ENCODE measurements around the gene VWF. TPM values are rescaled to one million over a fixed set of nuclear protein-coding genes. Genes with fewer than 3 reads are reported as not detected.

VWF gene
- total RNA-seq, 1 experiment from 2014 or later, result under 0.01 TPM

DNA sequence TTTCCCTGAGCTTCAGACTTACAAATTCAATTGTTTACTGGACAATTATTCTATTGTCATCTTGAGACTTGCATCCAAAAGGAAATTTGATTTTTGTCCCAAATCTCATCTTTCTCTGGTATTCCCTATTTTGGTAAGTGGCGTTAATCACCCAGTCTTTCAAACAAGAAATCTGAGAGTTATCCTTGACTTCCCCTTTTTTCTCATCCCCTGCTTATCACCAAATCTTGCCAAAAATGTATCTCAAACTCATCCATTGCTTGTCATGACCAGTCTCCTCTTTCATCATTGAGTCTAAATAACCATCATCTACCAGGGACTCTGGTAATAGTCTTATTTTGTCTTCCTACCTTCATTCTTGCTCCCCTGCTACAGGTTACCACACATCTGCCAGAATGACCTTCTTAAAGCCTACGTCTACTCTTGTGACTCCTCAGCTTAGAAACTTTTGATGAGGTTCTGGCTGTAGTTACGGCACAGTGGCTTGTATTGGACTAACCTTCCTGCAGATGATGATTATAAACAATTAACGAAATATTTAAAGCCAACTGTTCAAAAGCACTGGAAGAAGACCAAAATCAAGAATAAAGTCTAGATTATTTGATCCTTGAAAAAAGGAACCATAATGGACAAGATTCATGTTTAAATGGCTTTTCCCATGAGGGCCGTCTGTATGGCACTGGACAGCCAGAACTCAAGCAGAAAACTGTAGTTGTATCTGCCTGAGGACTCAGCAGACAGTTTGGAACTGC lies 170.5 kb downstream of the VWF start:
- DNase-seq (ENCODE audit: low read depth), result no peak

GRCh38 chr12:5952031-5952430 lies 172.4 kb downstream of the VWF start:
- DNase-seq (ENCODE audit: low read depth), result no peak

GRCh38 chr12:5948696-5949095 lies 175.8 kb downstream of the VWF start:
- DNase-seq (ENCODE audit: low read depth), result no peak

DNA sequence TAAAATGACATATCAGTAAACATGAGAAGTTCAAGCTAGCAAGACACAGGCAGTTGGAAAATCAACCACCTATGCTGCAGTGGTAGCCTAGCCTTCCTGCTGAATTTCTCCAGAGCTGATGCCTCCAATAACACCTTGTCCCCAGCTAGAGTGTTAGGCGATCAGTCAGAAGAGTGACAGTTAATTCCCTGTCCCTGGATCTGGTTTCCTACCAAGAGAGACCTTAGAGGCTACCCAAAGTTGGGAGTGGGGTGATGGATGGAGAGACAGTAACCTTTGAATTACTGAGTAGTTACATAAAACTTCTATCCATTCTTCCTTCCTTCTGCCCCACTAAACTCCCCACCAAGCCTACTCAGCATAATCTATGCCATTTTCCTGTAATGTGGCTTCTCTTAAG lies 177.5 kb downstream of the VWF start:
- no peak for DNase-seq (ENCODE audit: low read depth)

GRCh38 chr12:5946388-5946787 lies 178.1 kb downstream of the VWF start:
- DNase-seq (ENCODE audit: low read depth), result no peak

GRCh38 chr12:5945071-5946008 lies 179.1 kb downstream of the VWF start, which contains the start of gene ANO2:
Gene ANO2 (minus strand): TSS chr12:5945259. CDS start chr12:5945217, 42 bp downstream.
- peak; percentile 16 for DNase-seq (ENCODE audit: low read depth)

GRCh38 chr12:5944688-5945070 lies 179.8 kb downstream of the VWF start:
- peak; percentile 9 for DNase-seq (ENCODE audit: low read depth)

DNA sequence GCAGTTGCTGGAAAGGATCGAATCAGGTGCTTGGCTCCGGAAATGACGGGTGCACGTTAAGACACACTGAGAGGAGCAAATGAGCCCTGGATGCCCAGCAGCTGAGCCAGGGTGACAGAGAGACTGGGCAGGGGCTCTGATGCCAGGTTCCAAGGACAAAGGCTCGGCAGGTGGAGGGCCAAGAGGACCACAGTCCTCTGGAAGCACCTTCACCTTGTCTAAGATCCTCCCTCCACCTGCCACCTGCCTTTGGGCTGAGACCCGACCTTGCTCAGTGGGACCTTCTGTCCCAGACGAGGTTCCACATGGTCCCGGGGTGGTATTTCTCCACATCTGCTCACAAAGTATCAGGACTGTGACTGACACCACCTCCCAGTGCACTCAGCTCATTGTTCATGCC lies 180.4 kb downstream of the VWF start:
- DNase-seq (ENCODE audit: low read depth), result no peak

- DNase-seq (ENCODE audit: low read depth), result no peak
Measured at GRCh38 chr12:5941907-5942306, 182.6 kb downstream of the VWF start.

DNA sequence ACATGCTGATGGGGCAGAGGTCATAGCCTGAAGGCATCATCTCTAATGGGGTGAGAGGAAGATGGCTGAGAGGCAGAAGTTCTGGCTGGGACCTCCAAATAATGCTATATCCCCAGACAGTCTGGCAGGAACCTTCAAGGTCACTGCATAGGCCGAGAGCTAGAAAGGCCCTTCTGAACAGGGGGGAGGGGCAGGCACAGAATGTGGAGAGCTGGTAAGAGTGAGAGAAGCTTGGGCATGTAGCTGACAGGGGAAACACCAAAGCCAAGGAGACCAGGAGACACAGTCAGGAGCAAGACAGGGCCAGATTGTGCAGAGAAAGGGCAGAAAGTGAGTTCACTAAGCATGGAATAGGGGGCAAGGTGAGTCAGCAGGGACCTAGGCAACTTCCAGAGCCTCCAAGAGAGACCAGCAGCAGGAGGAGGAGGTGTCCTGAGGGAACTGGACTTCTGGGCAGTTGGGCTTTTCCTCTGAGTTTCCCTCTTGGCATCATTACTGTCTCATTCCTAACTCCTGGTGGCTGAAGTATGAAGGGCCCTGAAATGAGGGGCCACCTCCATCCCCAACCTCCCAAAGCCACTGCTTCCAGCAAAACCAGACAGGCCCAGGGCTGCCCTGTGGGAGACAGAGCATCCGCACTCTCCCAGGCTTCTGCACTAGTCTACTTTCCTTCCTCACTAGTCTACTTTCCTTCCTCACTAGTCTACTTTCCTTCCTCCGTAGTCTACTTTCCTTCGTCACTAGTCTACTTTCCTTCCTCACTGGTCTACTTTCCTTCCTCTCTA lies 196.5 kb downstream of the VWF start:
- DNase-seq (ENCODE audit: low read depth), result no peak

DNA sequence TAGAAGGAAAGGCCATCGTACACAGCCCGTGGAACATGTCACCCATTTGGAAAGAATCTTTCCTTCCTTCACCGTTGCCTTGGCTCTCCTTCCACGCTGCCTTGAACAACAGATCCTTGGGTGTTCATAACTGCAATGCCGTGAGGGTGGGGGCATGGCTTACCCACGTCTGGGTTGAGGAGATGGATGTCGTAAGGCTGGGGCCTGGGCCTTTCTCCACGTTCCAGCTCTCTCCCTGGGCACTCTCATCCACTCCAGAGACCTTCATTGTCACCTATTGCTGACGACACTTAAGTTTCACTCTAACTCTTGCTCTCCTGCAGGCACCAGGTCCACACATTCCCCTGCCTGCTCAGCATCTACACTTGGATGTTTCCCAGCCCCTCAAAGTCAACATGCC lies 198.8 kb downstream of the VWF start:
- DNase-seq (ENCODE audit: low read depth), result no peak

- DNase-seq (ENCODE audit: low read depth), result no peak
Measured at GRCh38 chr12:5924342-5924741, 200.1 kb downstream of the VWF start.

GRCh38 chr12:5923751-5924150 lies 200.7 kb downstream of the VWF start:
- DNase-seq (ENCODE audit: low read depth), result no peak

GRCh38 chr12:5923043-5923605 lies 201.3 kb downstream of the VWF start:
- no peak for DNase-seq (ENCODE audit: low read depth)

DNA sequence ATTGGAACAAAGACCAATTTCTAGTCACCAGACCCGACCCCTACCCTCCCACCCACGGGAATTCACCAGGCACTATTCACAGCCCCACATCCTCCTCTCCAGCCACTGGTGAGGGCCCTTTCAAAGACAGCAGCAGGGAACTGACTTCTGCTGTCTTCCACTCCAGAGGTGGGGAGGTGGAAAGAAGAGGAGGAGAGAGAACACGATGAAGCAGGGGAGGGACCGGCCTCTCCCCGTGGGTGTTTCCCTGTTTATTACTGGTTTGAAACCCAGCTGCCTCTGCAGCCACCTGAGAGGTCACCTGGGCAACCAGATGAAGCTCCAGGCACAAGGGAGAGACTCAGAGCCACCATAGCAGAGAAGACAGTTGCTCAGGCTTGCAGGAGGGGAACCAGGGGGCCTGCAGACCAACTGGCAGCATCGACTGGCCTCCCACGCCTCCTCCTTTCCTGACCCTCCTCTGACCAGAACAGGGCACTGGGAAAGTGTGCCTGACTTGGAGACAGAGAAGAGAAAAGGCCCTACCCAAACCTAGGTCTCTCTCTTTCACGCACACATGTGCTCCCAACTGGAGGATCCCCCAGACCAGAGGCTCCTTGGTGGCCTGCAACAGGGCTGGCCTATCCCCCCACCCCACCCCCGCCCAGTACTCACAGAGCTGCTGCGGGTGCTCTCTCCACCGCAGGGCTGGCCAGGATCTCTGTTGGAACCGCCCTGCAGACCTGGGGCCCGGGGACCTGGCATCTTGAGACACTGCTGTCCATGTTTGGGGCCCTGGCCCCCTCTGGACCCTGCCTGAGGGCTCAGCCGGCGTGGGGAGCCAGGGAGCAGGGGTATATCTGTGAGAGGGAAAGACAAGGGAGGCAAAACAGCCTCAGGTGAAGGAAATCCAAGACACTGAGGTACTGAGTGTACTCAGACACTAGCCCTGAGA lies 202.2 kb downstream of the VWF start:
- no peak for DNase-seq (ENCODE audit: low read depth)

- DNase-seq (ENCODE audit: low read depth), result no peak
Measured at GRCh38 chr12:5921027-5921909, 203.2 kb downstream of the VWF start.

- DNase-seq (ENCODE audit: low read depth), result no peak
Measured at GRCh38 chr12:5916785-5917290, 207.6 kb downstream of the VWF start.

GRCh38 chr12:5915511-5915910 lies 209.0 kb downstream of the VWF start:
- DNase-seq (ENCODE audit: low read depth), result no peak

- DNase-seq (ENCODE audit: low read depth), result no peak
Measured at GRCh38 chr12:5914387-5915149, 209.9 kb downstream of the VWF start.

Measured in RPMI7951 (cell line).